ENCODE measurements around the gene KLF13. TPM values are rescaled to one million over a fixed set of nuclear protein-coding genes. Genes with fewer than 3 reads are reported as not detected.

The KLF13 gene
- total and polyA plus RNA-seq, 2 donors (not counting 1 experiment from before 2014, with no cell fraction given) = 65.5 to 140 TPM

- ChIA-PET POLR2A (no interaction called here), CTCF (no interaction called here)
- Mint-ChIP-seq H3K27ac (no peak overlapping the region), H3K4me3 (no peak overlapping the region), H3K27me3 (peaks cover 5% of the 10 kb centered on the region), H3K9me3 (ENCODE audit: insufficient read depth) (peaks cover 4% of the 10 kb centered on the region), H3K4me1 (peaks cover 18% of the 10 kb centered on the region)
- ATAC-seq (ENCODE audit: low read depth) (no peak), DNase-seq (no peak)
- H4K20me1 ChIP-seq (ENCODE audit: control insufficient read depth, insufficient read depth, low read length, poor library complexity, severe bottlenecking) = no peaks in the 10 kb centered on the region
- H3K79me2 ChIP-seq (ENCODE audit: control insufficient read depth, insufficient read depth, low read length) = no peaks in the 10 kb centered on the region
- no CpG with 5 or more reads among the region's 2 CpGs for WGBS (ENCODE audit: insufficient coverage)
- intact Hi-C loops (cut with micrococcal nuclease) = no loop called here
- H3K9ac ChIP-seq (ENCODE audit: low read length) = no peak overlapping the region
- H3K4me2 ChIP-seq (replicated peaks; ENCODE audit: low read depth, low read length, poor library complexity, severe bottlenecking) = no peak overlapping the region
- H3K9me3 ChIP-seq (ENCODE audit: control extremely low read depth in 1 of 3, control insufficient read depth in 2 of 3, insufficient read depth in 1 of 3, low read length in 2 of 3) = peaks cover 2 to 12% (median 12%) of the 10 kb centered on the region in 3 donors
- peaks cover 20 to 21% of the 10 kb centered on the region in 2 donors for H3K4me1 ChIP-seq (ENCODE audit: control insufficient read depth in 2 of 2, insufficient read depth in 2 of 2, low read length in 2 of 2)
- H3K36me3 ChIP-seq (replicated peaks in 1 of 2; ENCODE audit: control extremely low read depth in 1 of 2, control insufficient read depth in 1 of 2, extremely low read depth in 1 of 2, insufficient read depth in 2 of 2, low read length in 1 of 2) = no peaks in the 10 kb centered on the region
- H3K27ac ChIP-seq (ENCODE audit: low read length in 2 of 2) = no peak overlapping the region
- no peak overlapping the region for H2AFZ ChIP-seq (ENCODE audit: insufficient read depth, low read depth, low read length, poor library complexity, severe bottlenecking)
- no peak overlapping the region for H3K4me3 ChIP-seq (ENCODE audit: control extremely low read depth in 1 of 5, extremely low read depth in 1 of 5, insufficient read depth in 1 of 5, low read depth in 2 of 5, low read length in 4 of 5)
- no peaks in the 10 kb centered on the region for H3K27me3 ChIP-seq (replicated peaks in 1 of 4; ENCODE audit: control extremely low read depth in 1 of 4, control insufficient read depth in 3 of 4, insufficient read depth in 4 of 4, low read length in 3 of 4)
- no peak for TF ChIP-seq EZH2 (IDR thresholded peaks at IDR 0.05; ENCODE audit: borderline replicate concordance, insufficient read depth, low read depth, low read length, poor library complexity, severe bottlenecking)
- TF ChIP-seq CTCF (IDR thresholded peaks at IDR 0.05) = no peak
These were observed 82.5 kb downstream of the KLF13 start for GRCh38 chr15:31409171-31409570.

GRCh38 chr15:31412824-31413223, 86.2 kb downstream of the KLF13 start:
- Histone ChIP-seq H3K4me1 (ENCODE audit: control insufficient read depth in 2 of 2, insufficient read depth in 2 of 2, low read length in 2 of 2) (no peaks in the 10 kb centered on the region), H3K4me2 (replicated peaks; ENCODE audit: low read depth, low read length, poor library complexity, severe bottlenecking) (no peak overlapping the region), H3K79me2 (ENCODE audit: control insufficient read depth, insufficient read depth, low read length) (no peaks in the 10 kb centered on the region), H3K36me3 (replicated peaks in 1 of 2; ENCODE audit: control extremely low read depth in 1 of 2, control insufficient read depth in 1 of 2, extremely low read depth in 1 of 2, insufficient read depth in 2 of 2, low read length in 1 of 2) (no peaks in the 10 kb centered on the region), H3K4me3 (ENCODE audit: control extremely low read depth in 1 of 5, extremely low read depth in 1 of 5, insufficient read depth in 1 of 5, low read depth in 2 of 5, low read length in 4 of 5) (no peak overlapping the region), H3K9me3 (ENCODE audit: control extremely low read depth in 1 of 3, control insufficient read depth in 2 of 3, insufficient read depth in 1 of 3, low read length in 2 of 3) (peaks cover 3 to 12% (median 5%) of the 10 kb centered on the region in 3 donors), H4K20me1 (ENCODE audit: control insufficient read depth, insufficient read depth, low read length, poor library complexity, severe bottlenecking) (no peaks in the 10 kb centered on the region), H3K27ac (ENCODE audit: low read length in 2 of 2) (no peak overlapping the region), H3K9ac (ENCODE audit: low read length) (no peak overlapping the region), H3K27me3 (replicated peaks in 1 of 4; ENCODE audit: control extremely low read depth in 1 of 4, control insufficient read depth in 3 of 4, insufficient read depth in 4 of 4, low read length in 3 of 4) (no peaks in the 10 kb centered on the region), H2AFZ (ENCODE audit: insufficient read depth, low read depth, low read length, poor library complexity, severe bottlenecking) (no peak overlapping the region)
- TF ChIP-seq CTCF (IDR thresholded peaks at IDR 0.05) (no peak), EZH2 (IDR thresholded peaks at IDR 0.05; ENCODE audit: borderline replicate concordance, insufficient read depth, low read depth, low read length, poor library complexity, severe bottlenecking) (no peak)
- DNase-seq (no peak), ATAC-seq (ENCODE audit: low read depth) (no peak)
- H3K27me3 Mint-ChIP-seq = peaks cover 5% of the 10 kb centered on the region
- H3K4me1 Mint-ChIP-seq = no peaks in the 10 kb centered on the region
- ChIA-PET CTCF (interaction anchor here (0.8 to 1.6 kb wide), 2 partner anchors 76 to 78 kb away, joined by 3 read pairs; no protein-coding TSS in a partner anchor), POLR2A (no interaction called here)
- H3K9me3 Mint-ChIP-seq (ENCODE audit: insufficient read depth) = peaks cover 4% of the 10 kb centered on the region
- H3K27ac Mint-ChIP-seq = no peak overlapping the region
- 92% methylated on average over 2 of the region's 2 CpGs for WGBS (ENCODE audit: insufficient coverage)
- intact Hi-C loops (cut with micrococcal nuclease) = no loop called here
- no peak overlapping the region for H3K4me3 Mint-ChIP-seq

Data from B cell (primary cell).